ENCODE data around the gene WAPL. TPM values are rescaled to one million over a fixed set of nuclear protein-coding genes. Genes with fewer than 3 reads are reported as not detected.
"Not testable (repeated sequence)": the region's sequence is repeated elsewhere in the genome, so short reads cannot be mapped to it uniquely, and the experiment has no call there.

The WAPL gene
- polyA plus RNA-seq, 1 donor from 2014 or later: 32.8 TPM

GRCh38 chr10:86535132-86535882 is 13.7 kb upstream of the WAPL start:
- H3K4me1 Mint-ChIP-seq: peaks cover 11 to 16% (median 13%) of the 10 kb centered on the region in 3 donors
- H3K9me3 Mint-ChIP-seq: no peaks in the 10 kb centered on the region
- H3K36me3 Mint-ChIP-seq: no peaks in the 10 kb centered on the region
- peak overlapping the region; percentile 76 to 90 (median 84) for H3K4me3 Mint-ChIP-seq
- peaks cover 3% of the 10 kb centered on the region for H3K27me3 Mint-ChIP-seq
- H3K27ac Mint-ChIP-seq: no peak overlapping the region

GRCh38 chr10:86533328-86533727 is 11.7 kb upstream of the WAPL start:
- Mint-ChIP-seq H3K27ac (no peak overlapping the region), H3K4me1 (peaks cover 6 to 12% (median 6%) of the 10 kb centered on the region in 3 donors), H3K9me3 (no peaks in the 10 kb centered on the region), H3K27me3 (peaks cover 5% of the 10 kb centered on the region), H3K4me3 (peak overlapping the region in 1 of 4 donors; percentile 84), H3K36me3 (no peaks in the 10 kb centered on the region)

- H3K36me3 Mint-ChIP-seq, H3K4me3 Mint-ChIP-seq, H3K9me3 Mint-ChIP-seq, H3K27me3 Mint-ChIP-seq, H3K27ac Mint-ChIP-seq, H3K4me1 Mint-ChIP-seq: not testable (repeated sequence)
Observed at GRCh38 chr10:86528736-86529135, 7.1 kb upstream of the WAPL start.

- Mint-ChIP-seq H3K4me1 (peaks cover 4 to 7% (median 6%) of the 10 kb centered on the region in 3 donors), H3K27ac (peak overlapping the region in 1 of 3 donors; percentile 42), H3K4me3 (peak overlapping the region in 1 of 4 donors; percentile 8), H3K36me3 (no peaks in the 10 kb centered on the region), H3K27me3 (peaks cover 2% of the 10 kb centered on the region), H3K9me3 (no peaks in the 10 kb centered on the region)
Observed at GRCh38 chr10:86526606-86527005, 5.0 kb upstream of the WAPL start.

GRCh38 chr10:86525713-86526112 is 4.1 kb upstream of the WAPL start:
- peak overlapping the region in 1 of 4 donors; percentile 8 for H3K4me3 Mint-ChIP-seq
- H3K9me3 Mint-ChIP-seq, H3K4me1 Mint-ChIP-seq, H3K36me3 Mint-ChIP-seq, H3K27me3 Mint-ChIP-seq: not testable (repeated sequence)
- peak overlapping the region in 1 of 3 donors; percentile 42 for H3K27ac Mint-ChIP-seq

- Mint-ChIP-seq H3K9me3 (no peaks in the 10 kb centered on the region), H3K27ac (peak overlapping the region in 1 of 3 donors; percentile 2), H3K4me3 (peak overlapping the region in 1 of 4 donors; percentile 21)
Observed at GRCh38 chr10:86524225-86524962, 2.8 kb upstream of the WAPL start.

GRCh38 chr10:86523348-86523747 is 1.8 kb upstream of the WAPL start:
- Mint-ChIP-seq H3K36me3 (no peaks in the 10 kb centered on the region), H3K4me3 (peak overlapping the region in 2 of 4 donors; percentile 2 to 92), H3K27me3 (no peaks in the 10 kb centered on the region), H3K9me3 (no peaks in the 10 kb centered on the region), H3K27ac (peak overlapping the region in 1 of 3 donors; percentile 14), H3K4me1 (peaks cover 20 to 26% (median 24%) of the 10 kb centered on the region in 3 donors)

More at GRCh38 chr10:86524225-86524962, 2.8 kb upstream of the WAPL start:
- peaks cover 12 to 18% (median 17%) of the 10 kb centered on the region in 3 donors for H3K4me1 Mint-ChIP-seq
- H3K27me3 Mint-ChIP-seq: no peaks in the 10 kb centered on the region
- H3K36me3 Mint-ChIP-seq: no peaks in the 10 kb centered on the region

- Mint-ChIP-seq H3K4me1 (peaks cover 20 to 32% (median 24%) of the 10 kb centered on the region in 3 donors), H3K36me3 (no peaks in the 10 kb centered on the region)
Observed at GRCh38 chr10:86522510-86522855, 891 bp upstream of the WAPL start.

GRCh38 chr10:86520871-86521677 is 518 bp downstream of the WAPL start:
- Mint-ChIP-seq H3K27ac (peak overlapping the region; percentile 86 to 97 (median 95)), H3K27me3 (no peaks in the 10 kb centered on the region), H3K4me1 (peaks cover 26 to 41% (median 33%) of the 10 kb centered on the region in 3 donors), H3K4me3 (peak overlapping the region; percentile 92 to 97 (median 96)), H3K36me3 (peaks cover 4% of the 10 kb centered on the region), H3K9me3 (no peaks in the 10 kb centered on the region)

More at GRCh38 chr10:86522510-86522855, 891 bp upstream of the WAPL start:
- H3K9me3 Mint-ChIP-seq: no peaks in the 10 kb centered on the region
- H3K27ac Mint-ChIP-seq: peak overlapping the region; percentile 76 to 99 (median 87)
- H3K27me3 Mint-ChIP-seq: no peaks in the 10 kb centered on the region
- H3K4me3 Mint-ChIP-seq: peak overlapping the region; percentile 92 to 99 (median 96)

- Mint-ChIP-seq H3K27ac (peak overlapping the region in 2 of 3 donors; percentile 54 to 78), H3K27me3 (no peaks in the 10 kb centered on the region), H3K36me3 (peaks cover 6% of the 10 kb centered on the region), H3K4me1 (peaks cover 36 to 53% (median 45%) of the 10 kb centered on the region in 3 donors), H3K4me3 (peak overlapping the region in 3 of 4 donors; percentile 12 to 74 (median 47)), H3K9me3 (no peaks in the 10 kb centered on the region)
Observed at GRCh38 chr10:86518781-86519180, 2.8 kb downstream of the WAPL start.

GRCh38 chr10:86512137-86512536 is 9.5 kb downstream of the WAPL start:
- peaks cover 25 to 35% (median 33%) of the 10 kb centered on the region in 3 donors for H3K4me1 Mint-ChIP-seq
- no peaks in the 10 kb centered on the region for H3K27me3 Mint-ChIP-seq
- H3K27ac Mint-ChIP-seq: no peak overlapping the region
- peak overlapping the region in 2 of 4 donors; percentile 18 to 23 for H3K4me3 Mint-ChIP-seq
- H3K9me3 Mint-ChIP-seq: no peaks in the 10 kb centered on the region
- H3K36me3 Mint-ChIP-seq: peaks cover 6% of the 10 kb centered on the region

- no peaks in the 10 kb centered on the region for H3K9me3 Mint-ChIP-seq
- H3K4me3 Mint-ChIP-seq: no peak overlapping the region
- peaks cover 3% of the 10 kb centered on the region for H3K36me3 Mint-ChIP-seq
- H3K27me3 Mint-ChIP-seq: no peaks in the 10 kb centered on the region
- H3K4me1 Mint-ChIP-seq: peaks cover 20 to 33% (median 28%) of the 10 kb centered on the region in 3 donors
- H3K27ac Mint-ChIP-seq: no peak overlapping the region
Observed at GRCh38 chr10:86511027-86511865, 10.3 kb downstream of the WAPL start.

- no peaks in the 10 kb centered on the region for H3K36me3 Mint-ChIP-seq
- no peak overlapping the region for H3K27ac Mint-ChIP-seq
- H3K4me1 Mint-ChIP-seq: peaks cover 15 to 28% (median 25%) of the 10 kb centered on the region in 3 donors
- no peaks in the 10 kb centered on the region for H3K27me3 Mint-ChIP-seq
- no peak overlapping the region for H3K4me3 Mint-ChIP-seq
- H3K9me3 Mint-ChIP-seq: no peaks in the 10 kb centered on the region
Observed at GRCh38 chr10:86509145-86509544, 12.4 kb downstream of the WAPL start.

GRCh38 chr10:86508217-86508616 is 13.4 kb downstream of the WAPL start:
- no peaks in the 10 kb centered on the region for H3K9me3 Mint-ChIP-seq
- no peaks in the 10 kb centered on the region for H3K27me3 Mint-ChIP-seq
- no peak overlapping the region for H3K27ac Mint-ChIP-seq
- H3K36me3 Mint-ChIP-seq: no peaks in the 10 kb centered on the region
- H3K4me1 Mint-ChIP-seq: peaks cover 10 to 22% (median 18%) of the 10 kb centered on the region in 3 donors
- H3K4me3 Mint-ChIP-seq: no peak overlapping the region
